ENCODE data around the gene MAP4K3.

The MAP4K3 gene

GRCh38 chr2:39405364-39405763, 31.7 kb downstream of the MAP4K3 start:
- Histone ChIP-seq H3K4me3 (replicated peaks; ENCODE audit: insufficient read depth, low read length) (no peak overlapping the region), H3K27ac (replicated peaks) (no peak overlapping the region), H3K27me3 (ENCODE audit: insufficient read depth, poor library complexity, severe bottlenecking) (no peaks in the 10 kb centered on the region)
- TF ChIP-seq GABPA (IDR thresholded peaks at IDR 0.05; ENCODE audit: low read depth) (no peak), CTCF (IDR thresholded peaks at IDR 0.05; ENCODE audit: insufficient read depth, low read length) (no peak), SPI1 (IDR thresholded peaks at IDR 0.05; ENCODE audit: borderline replicate concordance, low read depth) (no peak), POLR2AphosphoS5 (IDR thresholded peaks at IDR 0.05; ENCODE audit: low read depth) (no peak)
- DNase-seq (ENCODE audit: low read depth in 1 of 2, low spot score in 1 of 2), result no peak

GRCh38 chr2:39403311-39403710, 33.8 kb downstream of the MAP4K3 start:
- Histone ChIP-seq H3K27me3 (ENCODE audit: insufficient read depth, poor library complexity, severe bottlenecking) (no peaks in the 10 kb centered on the region), H3K4me3 (replicated peaks; ENCODE audit: insufficient read depth, low read length) (no peak overlapping the region), H3K27ac (replicated peaks) (no peak overlapping the region)
- TF ChIP-seq POLR2AphosphoS5 (IDR thresholded peaks at IDR 0.05; ENCODE audit: low read depth) (no peak), REST (IDR thresholded peaks at IDR 0.05; ENCODE audit: insufficient replicate concordance, low read depth) (no peak)
- no peak for DNase-seq (ENCODE audit: low read depth in 1 of 2, low spot score in 1 of 2)

GRCh38 chr2:39401319-39401718, 35.8 kb downstream of the MAP4K3 start:
- no peak for DNase-seq (ENCODE audit: low read depth in 1 of 2, low spot score in 1 of 2)
- no peaks in the 10 kb centered on the region for H3K27me3 ChIP-seq (ENCODE audit: insufficient read depth, poor library complexity, severe bottlenecking)
- H3K27ac ChIP-seq (replicated peaks), result no peak overlapping the region
- no peak overlapping the region for H3K4me3 ChIP-seq (replicated peaks; ENCODE audit: insufficient read depth, low read length)
- TF ChIP-seq GABPA (IDR thresholded peaks at IDR 0.05; ENCODE audit: low read depth) (no peak), SPI1 (IDR thresholded peaks at IDR 0.05; ENCODE audit: borderline replicate concordance, low read depth) (no peak), POLR2AphosphoS5 (IDR thresholded peaks at IDR 0.05; ENCODE audit: low read depth) (no peak), CTCF (IDR thresholded peaks at IDR 0.05; ENCODE audit: insufficient read depth, low read length) (no peak), REST (IDR thresholded peaks at IDR 0.05; ENCODE audit: insufficient replicate concordance, low read depth) (no peak)

- Histone ChIP-seq H3K27me3 (ENCODE audit: insufficient read depth, poor library complexity, severe bottlenecking) (no peaks in the 10 kb centered on the region), H3K27ac (replicated peaks) (no peak overlapping the region), H3K4me3 (replicated peaks; ENCODE audit: insufficient read depth, low read length) (no peak overlapping the region)
- no peak for DNase-seq (ENCODE audit: low read depth in 1 of 2, low spot score in 1 of 2)
- TF ChIP-seq SPI1 (IDR thresholded peaks at IDR 0.05; ENCODE audit: borderline replicate concordance, low read depth) (no peak), GABPA (IDR thresholded peaks at IDR 0.05; ENCODE audit: low read depth) (no peak), REST (IDR thresholded peaks at IDR 0.05; ENCODE audit: insufficient replicate concordance, low read depth) (no peak), CTCF (IDR thresholded peaks at IDR 0.05; ENCODE audit: insufficient read depth, low read length) (no peak), POLR2AphosphoS5 (IDR thresholded peaks at IDR 0.05; ENCODE audit: low read depth) (no peak)
Measured at GRCh38 chr2:39399570-39399969, 37.5 kb downstream of the MAP4K3 start.

All from HL-60 (cell line).